ENCODE measurements around the gene C16orf89.
A peak's percentile ranks its signal among the peaks of the same experiment; 100 is the strongest.

The C16orf89 gene

GRCh38 chr16:5036228-5037156 is 29.3 kb downstream of the C16orf89 start:
- peak in 15 of 42 donors; percentile 1 to 76 (median 52) for DNase-seq
- intact Hi-C loops (cut with DNase I), result no loop called here

- peak in 2 of 42 donors; percentile 1 to 13 for DNase-seq
- intact Hi-C loops (cut with DNase I), result no loop called here
Observed at GRCh38 chr16:5035909-5036227, 29.9 kb downstream of the C16orf89 start.

GRCh38 chr16:5034167-5034523 is 31.6 kb downstream of the C16orf89 start:
- peak in 2 of 42 donors; percentile 0 to 1 for DNase-seq
- intact Hi-C loops (cut with DNase I), result loop anchor here (5.0 kb wide), 1 partner anchor 38 kb away; the partner anchor contains the start of gene ALG1

GRCh38 chr16:5033256-5034166 is 32.2 kb downstream of the C16orf89 start, which contains the start of gene NAGPA:
TSS of gene NAGPA (minus strand) at chr16:5033935. CDS start at chr16:5033914, 21 bp downstream.
- intact Hi-C loops (cut with DNase I), result loop anchor here (5.0 kb wide), 1 partner anchor 39 kb away; the partner anchor contains the start of gene ALG1
- peak; percentile 90 to 98 (median 94) for DNase-seq

- intact Hi-C loops (cut with DNase I), result loop anchor here (5.0 kb wide), 1 partner anchor 40 kb away; the partner anchor contains the start of gene ALG1
- peak in 5 of 42 donors; percentile 4 to 19 (median 14) for DNase-seq
Observed at GRCh38 chr16:5032748-5033167, 33.0 kb downstream of the C16orf89 start.

- peak in 7 of 42 donors; percentile 1 to 29 (median 8) for DNase-seq
- intact Hi-C loops (cut with DNase I), result loop anchor here (5.0 kb wide), 1 partner anchor 41 kb away; the partner anchor contains the start of gene ALG1
Observed at GRCh38 chr16:5031601-5032000, 34.2 kb downstream of the C16orf89 start.

GRCh38 chr16:5030251-5030870 is 35.4 kb downstream of the C16orf89 start:
- intact Hi-C loops (cut with DNase I), result loop anchor here (5.0 kb wide), 1 partner anchor 42 kb away; the partner anchor contains the start of gene ALG1
- peak in 5 of 42 donors; percentile 1 to 28 (median 5) for DNase-seq

GRCh38 chr16:5028950-5029475 is 36.7 kb downstream of the C16orf89 start:
- peak; percentile 50 to 93 (median 80) for DNase-seq
- intact Hi-C loops (cut with DNase I), result no loop called here

GRCh38 chr16:5027575-5028235 is 38.1 kb downstream of the C16orf89 start:
- peak in 5 of 42 donors; percentile 5 to 38 (median 15) for DNase-seq
- intact Hi-C loops (cut with DNase I), result no loop called here

- peak in 4 of 42 donors; percentile 6 to 32 (median 11) for DNase-seq
- intact Hi-C loops (cut with DNase I), result no loop called here
Observed at GRCh38 chr16:5027086-5027485, 38.7 kb downstream of the C16orf89 start.

GRCh38 chr16:5026664-5027063 is 39.1 kb downstream of the C16orf89 start:
- peak in 7 of 42 donors; percentile 16 to 58 (median 30) for DNase-seq
- intact Hi-C loops (cut with DNase I), result no loop called here

GRCh38 chr16:5025171-5025632 is 40.6 kb downstream of the C16orf89 start:
- peak; percentile 74 to 94 (median 84) for DNase-seq
- intact Hi-C loops (cut with DNase I), result no loop called here

- DNase-seq, result peak in 1 of 42 donors; percentile 59
- intact Hi-C loops (cut with DNase I), result loop anchor here (5.0 kb wide), 1 partner anchor 62 kb away; no protein-coding TSS in a partner anchor
Observed at GRCh38 chr16:5024632-5025031, 41.1 kb downstream of the C16orf89 start.

GRCh38 chr16:5022521-5022920 is 43.2 kb downstream of the C16orf89 start:
- intact Hi-C loops (cut with DNase I), result loop anchor here (5.0 kb wide), 1 partner anchor 60 kb away; no protein-coding TSS in a partner anchor
- DNase-seq, result no peak

GRCh38 chr16:5020551-5020950 is 45.2 kb downstream of the C16orf89 start:
- DNase-seq, result peak; percentile 60 to 95 (median 83)
- intact Hi-C loops (cut with DNase I), result loop anchor here (5.0 kb wide), 1 partner anchor 58 kb away; no protein-coding TSS in a partner anchor

- intact Hi-C loops (cut with DNase I), result loop anchor here (5.0 kb wide), 1 partner anchor 57 kb away; no protein-coding TSS in a partner anchor
- peak in 1 of 42 donors; percentile 61 for DNase-seq
Observed at GRCh38 chr16:5019775-5020174, 46.0 kb downstream of the C16orf89 start.

- peak in 1 of 42 donors; percentile 36 for DNase-seq
- intact Hi-C loops (cut with DNase I), result no loop called here
Observed at GRCh38 chr16:5018793-5019192, 47.0 kb downstream of the C16orf89 start.

GRCh38 chr16:5017678-5017969 is 48.1 kb downstream of the C16orf89 start:
- peak in 1 of 42 donors; percentile 19 for DNase-seq
- intact Hi-C loops (cut with DNase I), result no loop called here

Measured in head of caudate nucleus (tissue), 42 donors.